ENCODE results near the gene DNAI1.

Gene DNAI1

DNA sequence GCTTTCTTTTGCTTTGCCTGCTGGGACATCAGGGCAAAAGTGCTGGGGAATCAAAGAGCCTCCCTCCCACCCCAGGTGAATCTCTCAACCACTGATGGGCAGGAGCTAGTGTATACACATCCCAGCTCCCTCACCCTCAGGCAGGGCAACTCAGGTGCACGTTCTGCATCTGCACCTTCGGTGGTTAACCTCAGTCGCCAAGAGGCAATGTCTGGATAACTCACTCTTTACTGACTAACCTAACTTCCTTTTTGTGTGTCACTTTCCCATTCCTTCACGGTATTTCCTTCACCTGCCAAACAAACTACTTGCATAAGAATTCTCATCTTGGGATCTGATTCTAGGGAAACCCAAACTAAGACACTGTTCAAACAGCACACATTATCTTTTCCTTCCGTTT is 104.7 kb downstream of the DNAI1 start:
- TF ChIP-seq, protein P1, sequence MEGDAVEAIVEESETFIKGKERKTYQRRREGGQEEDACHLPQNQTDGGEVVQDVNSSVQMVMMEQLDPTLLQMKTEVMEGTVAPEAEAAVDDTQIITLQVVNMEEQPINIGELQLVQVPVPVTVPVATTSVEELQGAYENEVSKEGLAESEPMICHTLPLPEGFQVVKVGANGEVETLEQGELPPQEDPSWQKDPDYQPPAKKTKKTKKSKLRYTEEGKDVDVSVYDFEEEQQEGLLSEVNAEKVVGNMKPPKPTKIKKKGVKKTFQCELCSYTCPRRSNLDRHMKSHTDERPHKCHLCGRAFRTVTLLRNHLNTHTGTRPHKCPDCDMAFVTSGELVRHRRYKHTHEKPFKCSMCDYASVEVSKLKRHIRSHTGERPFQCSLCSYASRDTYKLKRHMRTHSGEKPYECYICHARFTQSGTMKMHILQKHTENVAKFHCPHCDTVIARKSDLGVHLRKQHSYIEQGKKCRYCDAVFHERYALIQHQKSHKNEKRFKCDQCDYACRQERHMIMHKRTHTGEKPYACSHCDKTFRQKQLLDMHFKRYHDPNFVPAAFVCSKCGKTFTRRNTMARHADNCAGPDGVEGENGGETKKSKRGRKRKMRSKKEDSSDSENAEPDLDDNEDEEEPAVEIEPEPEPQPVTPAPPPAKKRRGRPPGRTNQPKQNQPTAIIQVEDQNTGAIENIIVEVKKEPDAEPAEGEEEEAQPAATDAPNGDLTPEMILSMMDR (conservative IDR thresholded peaks at IDR 0.05) = no peak
- TF ChIP-seq ZFX (IDR thresholded peaks at IDR 0.05) = no peak
- H3K27ac ChIP-seq = no peak overlapping the region

DNA sequence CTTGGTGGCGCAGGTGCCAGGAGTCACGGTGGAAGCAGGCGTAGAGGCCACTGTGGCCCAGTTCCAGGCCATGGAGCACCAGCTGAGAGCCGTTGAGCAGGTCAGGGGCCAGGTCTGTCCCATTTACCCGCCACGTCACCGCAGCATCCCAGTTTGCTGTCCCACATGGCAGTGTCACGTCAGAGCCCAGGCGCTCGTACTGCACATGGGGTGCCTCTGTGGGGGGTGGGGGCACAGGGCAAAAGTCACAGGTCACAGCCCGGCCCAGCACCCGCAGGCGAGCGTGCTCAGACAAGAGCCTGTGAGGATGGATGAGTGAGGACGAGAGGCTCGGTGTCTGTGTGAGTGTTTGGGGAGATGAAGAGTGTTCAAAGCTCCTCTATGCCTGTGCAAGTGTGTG is 106.0 kb downstream of the DNAI1 start:
- no peak overlapping the region for H3K27ac ChIP-seq
- TF ChIP-seq, protein P1 (conservative IDR thresholded peaks at IDR 0.05) = no peak
- no peak for TF ChIP-seq ZFX (IDR thresholded peaks at IDR 0.05)

DNA sequence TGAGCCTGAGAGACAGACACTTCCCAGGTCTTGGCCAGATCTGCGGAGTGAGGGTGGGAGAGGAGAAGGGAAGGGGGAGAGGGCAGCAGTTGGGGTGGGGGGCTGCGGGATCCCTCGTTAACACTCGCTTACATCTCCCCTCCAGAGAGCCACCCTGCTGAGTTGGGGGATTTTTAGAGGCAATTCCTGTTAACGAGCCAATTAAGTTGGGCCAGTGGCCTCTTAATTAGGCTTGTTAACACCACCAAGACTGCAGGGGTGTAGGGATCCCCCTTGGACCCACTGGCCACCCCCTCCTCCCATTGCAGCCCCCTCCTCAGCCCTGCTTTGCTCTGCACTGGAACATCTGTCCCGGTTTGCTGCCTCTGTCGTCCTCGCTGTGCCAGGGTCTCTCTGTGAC is 107.3 kb downstream of the DNAI1 start:
- H3K27ac ChIP-seq = no peak overlapping the region
- no peak for TF ChIP-seq ZFX (IDR thresholded peaks at IDR 0.05)
- TF ChIP-seq, protein P1 (conservative IDR thresholded peaks at IDR 0.05) = no peak

DNA sequence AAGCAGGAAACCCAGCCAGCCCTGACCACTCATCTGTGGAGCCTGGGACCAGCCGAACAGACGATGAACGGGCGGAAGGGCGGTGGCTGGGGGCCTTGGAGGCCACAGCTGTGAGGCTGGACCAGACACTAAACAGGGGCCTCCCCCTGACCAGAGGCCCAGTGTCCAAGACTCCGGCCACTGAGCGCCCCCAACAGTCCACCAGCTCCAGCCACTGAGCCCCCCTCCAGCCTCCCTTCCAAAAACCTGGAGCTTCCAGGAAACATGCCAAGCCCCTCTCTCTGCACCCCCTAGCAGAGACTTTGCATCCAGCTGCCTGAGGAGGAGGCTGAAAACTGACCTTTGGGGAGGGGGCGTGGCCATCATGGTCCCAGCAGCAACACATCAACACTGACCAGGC is 107.7 kb downstream of the DNAI1 start:
- TF ChIP-seq ZFX (IDR thresholded peaks at IDR 0.05) = no peak
- H3K27ac ChIP-seq = no peak overlapping the region

DNA sequence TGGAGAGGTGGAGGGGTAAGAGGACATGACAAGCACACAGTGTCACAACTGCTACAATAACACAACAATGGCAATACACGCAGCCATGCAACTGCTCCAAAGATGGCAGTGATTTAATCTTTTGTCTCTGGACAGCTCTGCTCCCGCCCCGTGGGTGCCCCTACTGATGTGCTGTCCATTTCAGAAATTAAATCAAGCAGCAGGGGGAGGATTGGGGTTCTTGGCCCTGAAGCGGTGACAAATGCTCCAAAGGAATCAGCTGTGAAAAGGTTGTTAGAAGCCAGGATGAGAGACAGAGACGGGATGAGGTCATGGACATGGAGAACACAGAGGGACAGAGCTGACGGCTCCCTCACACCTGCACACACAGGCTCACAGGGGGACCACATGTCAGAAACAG is 108.4 kb downstream of the DNAI1 start:
- H3K27ac ChIP-seq = no peak overlapping the region
- TF ChIP-seq ZFX (IDR thresholded peaks at IDR 0.05) = no peak
- TF ChIP-seq, protein P1 (conservative IDR thresholded peaks at IDR 0.05) = no peak

DNA sequence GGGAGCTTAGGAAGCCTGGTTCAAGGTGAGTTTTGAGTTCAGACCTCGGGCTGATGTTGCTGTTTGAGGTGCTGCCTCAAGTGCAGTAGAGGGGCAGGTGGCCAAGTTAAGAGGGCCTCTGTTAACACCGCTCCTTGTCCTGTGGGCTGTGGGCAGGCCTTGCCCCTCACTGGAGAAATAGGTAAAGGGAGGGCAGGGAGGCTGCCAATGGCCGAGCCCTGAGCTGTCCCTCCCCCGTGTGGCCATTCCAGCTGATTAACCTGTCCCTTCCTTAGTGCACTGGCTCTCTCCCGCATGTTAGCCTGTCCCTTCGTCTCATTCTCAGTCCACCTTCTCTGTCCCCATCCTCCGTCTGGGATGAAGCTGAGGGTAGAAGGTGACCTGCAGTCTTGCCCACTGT is 109.5 kb downstream of the DNAI1 start:
- no peak for TF ChIP-seq ZFX (IDR thresholded peaks at IDR 0.05)
- TF ChIP-seq, protein P1 (conservative IDR thresholded peaks at IDR 0.05) = no peak
- H3K27ac ChIP-seq = no peak overlapping the region

DNA sequence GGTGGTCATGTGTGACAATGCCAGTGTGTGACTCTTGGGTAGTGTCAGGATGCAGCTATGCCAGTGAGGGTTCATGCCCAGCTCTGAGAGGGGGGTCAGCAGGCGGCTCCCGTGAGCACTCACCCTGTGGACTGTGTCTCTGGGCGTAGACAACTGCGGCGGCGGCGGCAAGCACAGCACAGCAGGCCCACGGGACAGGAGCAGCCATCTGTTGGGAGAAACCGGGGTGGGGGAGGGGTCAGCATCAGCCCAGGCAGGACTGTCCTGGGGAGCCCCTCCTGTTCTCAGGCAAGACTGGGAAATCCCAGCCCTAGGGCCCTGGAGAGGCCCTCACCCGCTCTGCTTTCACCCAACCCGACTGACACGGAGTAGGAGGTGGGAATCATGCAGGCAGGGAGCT is 110.2 kb downstream of the DNAI1 start:
- TF ChIP-seq ZFX (IDR thresholded peaks at IDR 0.05) = no peak
- TF ChIP-seq, protein P1 (conservative IDR thresholded peaks at IDR 0.05) = no peak
- H3K27ac ChIP-seq = no peak overlapping the region

DNA sequence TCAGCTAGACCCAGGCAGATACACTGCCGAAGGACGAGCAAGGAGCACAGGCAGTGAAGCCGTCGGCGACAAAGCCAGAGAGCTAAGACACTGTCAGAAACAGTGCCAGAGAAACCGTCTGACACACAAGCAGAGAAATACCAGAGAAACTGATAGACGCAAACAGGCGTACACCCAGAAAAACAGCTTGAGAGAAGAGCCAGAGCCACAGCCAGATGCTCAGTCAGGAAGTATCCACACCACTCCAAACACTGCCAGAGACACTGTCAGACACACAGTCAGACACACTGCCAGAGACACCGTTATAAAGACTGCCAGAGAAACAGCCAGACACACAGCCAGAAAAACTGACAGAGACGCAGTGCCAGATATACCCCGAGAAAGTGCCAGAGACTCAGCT is 111.8 kb downstream of the DNAI1 start:
- no peak overlapping the region for H3K27ac ChIP-seq
- no peak for TF ChIP-seq ZFX (IDR thresholded peaks at IDR 0.05)

Data from C4-2B (cell line).